ENCODE data around the gene PTPN13.

The PTPN13 gene

GRCh38 chr4:86816501-86817273 lies 222.6 kb downstream of the PTPN13 start:
- peak in 1 of 56 donors; percentile 3 for DNase-seq

- DNase-seq, result no peak
Observed at GRCh38 chr4:86818211-86818610, 224.1 kb downstream of the PTPN13 start.

GRCh38 chr4:86818841-86819240 lies 224.7 kb downstream of the PTPN13 start:
- DNase-seq, result no peak

- DNase-seq, result no peak
Observed at GRCh38 chr4:86819561-86819960, 225.4 kb downstream of the PTPN13 start.

- no peak for DNase-seq
Observed at GRCh38 chr4:86821151-86821550, 227.0 kb downstream of the PTPN13 start.

- DNase-seq, result no peak
Observed at GRCh38 chr4:86822136-86822535, 228.0 kb downstream of the PTPN13 start.

- no peak for DNase-seq
Observed at GRCh38 chr4:86825511-86825910, 231.4 kb downstream of the PTPN13 start.

- no peak for DNase-seq
Observed at GRCh38 chr4:86831262-86832130, 237.4 kb downstream of the PTPN13 start.

GRCh38 chr4:86833615-86834014 lies 239.5 kb downstream of the PTPN13 start:
- DNase-seq, result no peak

GRCh38 chr4:86834901-86835300 lies 240.8 kb downstream of the PTPN13 start:
- DNase-seq, result no peak

GRCh38 chr4:86835677-86836076 lies 241.6 kb downstream of the PTPN13 start:
- no peak for DNase-seq

- DNase-seq, result no peak
Observed at GRCh38 chr4:86837691-86838503, 243.8 kb downstream of the PTPN13 start.

GRCh38 chr4:86840858-86841257 lies 246.7 kb downstream of the PTPN13 start:
- DNase-seq, result no peak

- DNase-seq, result no peak
Observed at GRCh38 chr4:86841309-86841708, 247.2 kb downstream of the PTPN13 start.

GRCh38 chr4:86845593-86845992 lies 251.5 kb downstream of the PTPN13 start:
- no peak for DNase-seq

- no peak for DNase-seq
Observed at GRCh38 chr4:86846921-86847320, 252.8 kb downstream of the PTPN13 start.

- DNase-seq, result no peak
Observed at GRCh38 chr4:86847571-86847970, 253.5 kb downstream of the PTPN13 start.

GRCh38 chr4:86848136-86848535 lies 254.0 kb downstream of the PTPN13 start:
- DNase-seq, result no peak

- peak in 7 of 56 donors; percentile 1 to 45 (median 2) for DNase-seq
Observed at GRCh38 chr4:86848732-86849619, 254.9 kb downstream of the PTPN13 start, which contains the start of gene SLC10A6. TSS of gene SLC10A6 (minus strand) at chr4:86849384. CDS start at chr4:86849115, 269 bp downstream.

GRCh38 chr4:86853209-86853608 lies 259.1 kb downstream of the PTPN13 start:
- no peak for DNase-seq
